Small intestine (tissue), 7 donors: ENCODE results near the gene GCNT2. TPM values are rescaled to one million over a fixed set of nuclear protein-coding genes. Genes with fewer than 3 reads are reported as not detected.
"Not testable (repeated sequence)": the region's sequence is repeated elsewhere in the genome, so short reads cannot be mapped to it uniquely, and the experiment has no call there.

Experiments used
- DNase-seq, 2 donors: peaks; one replicate each; pipeline versions ENCODE4 v3.0.0 to v3.0.0-alpha.2; 2013
- FAIRE-seq: peaks from 2 replicates; lab custom pipeline; 2012; peaks lifted over from hg19 to GRCh38; lab: Jason Lieb, UNC
- H3K27ac ChIP-seq, 3 donors: one replicate each; pipeline ENCODE4 v1.5.1; 2013; ENCODE audit warnings: low read length in 2 of 3, mild to moderate bottlenecking in 2 of 3, control low read depth in 1 of 3, inconsistent platforms in 1 of 3, low read depth in 1 of 3, moderate library complexity in 1 of 3
- H3K27me3 ChIP-seq, 3 donors: one replicate each; pipeline ENCODE4 v1.6.1; 2013; ENCODE audit warnings: low read length in 3 of 3, inconsistent platforms in 1 of 3; ENCODE audit not compliant: control insufficient read depth in 3 of 3, insufficient read depth in 3 of 3
- H3K36me3 ChIP-seq, 3 donors: one replicate each; pipeline ENCODE4 v1.6.1; 2013; ENCODE audit warnings: low read length in 3 of 3, inconsistent platforms in 1 of 3, low read depth in 1 of 3, mild to moderate bottlenecking in 1 of 3, moderate library complexity in 1 of 3; ENCODE audit not compliant: control insufficient read depth in 3 of 3, insufficient read depth in 2 of 3
- H3K4me1 ChIP-seq, 3 donors: one replicate each; pipeline ENCODE4 v1.6.1; 2013; ENCODE audit warnings: low read length in 2 of 3, inconsistent platforms in 1 of 3, low read depth in 1 of 3, mild to moderate bottlenecking in 1 of 3, moderate library complexity in 1 of 3; ENCODE audit not compliant: control insufficient read depth in 3 of 3, insufficient read depth in 2 of 3
- H3K4me3 ChIP-seq, 3 donors: one replicate each; pipeline ENCODE4 v1.5.1; 2013; ENCODE audit warnings: low read length in 3 of 3, control low read depth in 1 of 3, inconsistent platforms in 1 of 3, low read depth in 1 of 3, mild to moderate bottlenecking in 1 of 3, moderate library complexity in 1 of 3
- H3K9me3 ChIP-seq, 2 donors: one replicate each; pipeline ENCODE4 v1.6.1; 2013; ENCODE audit warnings: low read depth in 1 of 2, low read length in 1 of 2; ENCODE audit not compliant: control insufficient read depth in 2 of 2, insufficient read depth in 1 of 2
- WGBS, 3 donors: extraction: QIAGEN DNeasy Blood & Tissue Kit; methylation state at CpG; one replicate each; pipeline ENCODE4 v1.1.7; 2013; 5-methylcytosine and 5-hydroxymethylcytosine counted together
- polyA plus RNA-seq, 4 donors: library from polyadenylated mRNA; stranded (reverse) in 3 of 4; unstranded in 1 of 4; fragments of 200-250 nt in 3 of 4; fragments of 120-200 nt in 1 of 4; gene quantifications; one replicate each; pipeline versions ENCODE4 v1.2.1 to v1.2.3, GENCODE V29; 2013
- donor health status: healthy with polysubstance abuse.
- donor health status: control.
- donor health status: control.
- donor health status: Bipolar disorder and iron deficiency.
- donor health status: healthy.

The GCNT2 gene
- polyA plus RNA-seq, 4 donors: 6.5 to 39.3 (median 8.4) TPM

DNA sequence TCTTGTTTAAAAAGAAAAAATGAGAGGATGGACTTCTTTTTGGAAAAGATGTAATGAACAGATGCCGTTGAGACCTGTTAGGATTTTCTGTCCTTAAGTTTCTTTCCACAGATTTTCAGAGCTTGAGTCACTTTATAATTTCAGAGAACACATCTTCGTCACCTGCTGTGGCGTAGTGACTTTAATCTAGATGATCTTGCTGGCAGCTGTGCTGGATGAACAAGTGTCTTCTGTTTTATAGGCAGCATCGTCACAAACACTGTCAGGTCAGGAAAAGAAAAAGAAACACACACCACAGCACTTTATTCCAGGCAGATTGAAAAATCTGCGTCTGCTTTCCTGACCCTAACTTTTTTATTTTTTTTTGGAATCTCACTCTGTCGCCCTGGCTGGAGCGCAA, 35.7 kb upstream of the GCNT2 start:
- no peaks in the 10 kb centered on the region for H3K36me3 ChIP-seq
- H3K27ac ChIP-seq: no peak overlapping the region
- no peaks in the 10 kb centered on the region for H3K9me3 ChIP-seq
- H3K4me1 ChIP-seq: no peaks in the 10 kb centered on the region
- FAIRE-seq (no peak), DNase-seq (no peak)
- no peak overlapping the region for H3K4me3 ChIP-seq
- peaks cover 0 to 3% (median 0%) of the 10 kb centered on the region in 3 donors for H3K27me3 ChIP-seq
- 66 to 80% (median 78%) methylated on average over 7 of the region's 7 CpGs for WGBS, 3 donors

DNA sequence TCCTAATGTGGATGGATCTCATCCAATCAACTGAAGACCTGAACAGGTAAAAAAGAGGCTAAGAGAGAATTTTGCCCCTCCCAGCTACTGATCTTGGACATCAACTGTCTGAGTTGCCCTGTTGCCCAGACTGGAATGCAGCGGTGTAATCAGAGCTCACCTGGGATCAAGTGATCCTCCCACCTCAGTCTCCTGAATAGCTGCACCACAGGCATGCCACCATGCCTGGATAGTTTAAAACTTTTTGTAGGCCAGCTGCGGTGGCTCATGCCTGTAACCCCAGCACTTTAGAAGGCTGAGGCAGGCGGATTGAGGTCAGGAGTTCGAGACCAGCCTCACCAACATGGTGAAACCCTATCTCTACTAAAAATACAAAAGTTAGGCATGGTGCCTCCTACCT, 34.9 kb upstream of the GCNT2 start:
- no peak overlapping the region for H3K27ac ChIP-seq
- H3K36me3 ChIP-seq: no peaks in the 10 kb centered on the region
- DNase-seq: no peak
- H3K27me3 ChIP-seq: peaks cover 0 to 3% (median 0%) of the 10 kb centered on the region in 3 donors
- FAIRE-seq: no peak
- no peaks in the 10 kb centered on the region for H3K9me3 ChIP-seq
- no peak overlapping the region for H3K4me3 ChIP-seq
- H3K4me1 ChIP-seq: no peaks in the 10 kb centered on the region
- WGBS, 3 donors: 78 to 88% (median 85%) methylated on average over 4 of the region's 4 CpGs

DNA sequence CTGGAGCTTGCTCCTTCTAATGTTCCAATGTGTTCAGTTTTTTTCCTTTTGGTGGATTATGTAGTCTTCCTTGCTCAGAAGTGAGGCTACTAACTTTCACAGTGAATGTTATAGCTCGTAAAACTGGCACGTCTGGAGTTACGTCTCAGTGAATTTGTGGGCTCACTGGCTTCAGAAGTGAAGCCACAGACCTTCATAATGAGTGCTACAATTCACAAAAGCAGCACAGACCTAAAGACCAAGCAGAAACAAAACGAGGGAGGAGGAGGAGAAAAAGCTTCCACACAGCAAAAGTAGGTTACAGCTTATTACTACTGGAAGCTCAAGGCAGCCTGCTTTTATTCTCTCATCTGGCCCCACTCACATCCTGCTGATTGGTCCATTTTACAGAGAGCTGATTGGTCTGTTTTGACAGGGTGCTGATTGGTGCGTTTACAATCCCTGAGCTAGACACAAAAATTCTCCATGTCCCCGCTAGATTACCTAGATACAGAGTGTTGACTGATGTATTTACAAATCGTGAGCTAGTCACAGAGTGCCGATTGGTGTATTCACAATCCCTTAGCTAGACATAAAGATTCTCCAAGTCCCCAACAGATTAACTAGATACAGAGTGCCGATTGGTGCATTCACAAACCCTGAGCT, 34.1 kb upstream of the GCNT2 start:
- WGBS, 3 donors: 85 to 86% (median 85%) methylated on average over 9 of the region's 9 CpGs
- H3K36me3 ChIP-seq, H3K4me3 ChIP-seq, H3K27me3 ChIP-seq, H3K9me3 ChIP-seq, FAIRE-seq, H3K27ac ChIP-seq, DNase-seq, H3K4me1 ChIP-seq: not testable (repeated sequence)

DNA sequence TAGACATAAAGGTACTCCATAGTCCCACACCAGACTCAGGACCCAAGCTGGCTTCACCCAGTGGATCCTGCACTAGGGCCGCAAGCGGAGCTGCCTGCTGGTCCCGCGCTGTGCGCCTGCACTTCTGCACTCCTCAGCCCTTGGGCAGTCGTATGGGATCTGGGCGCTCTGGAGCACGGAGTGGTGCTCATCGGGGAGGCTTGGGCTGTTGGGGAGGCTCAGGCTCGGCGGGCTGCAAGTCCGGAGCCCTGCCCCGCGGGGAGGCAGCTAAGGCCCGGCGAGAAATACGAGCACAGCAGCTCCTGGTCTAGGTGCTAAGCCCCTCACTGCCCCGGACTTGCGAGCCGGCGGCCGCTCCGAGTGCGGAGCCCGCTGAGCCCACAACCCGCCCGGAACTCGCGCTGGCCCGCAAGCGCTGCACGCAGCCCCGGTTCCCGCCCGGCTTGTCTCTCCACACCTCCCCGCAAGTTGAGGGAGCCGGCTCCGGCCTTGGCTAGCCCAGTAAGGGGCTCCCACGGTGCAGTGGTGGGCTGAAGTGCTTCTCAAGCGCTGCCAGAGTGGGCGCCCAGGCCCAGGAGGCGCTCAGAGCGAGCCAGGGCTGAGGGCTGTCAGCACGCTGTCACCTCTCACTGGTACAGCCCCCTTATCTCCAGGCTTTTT, 33.4 kb upstream of the GCNT2 start:
- no peaks in the 10 kb centered on the region for H3K4me1 ChIP-seq
- H3K27me3 ChIP-seq: peaks cover 0 to 3% (median 0%) of the 10 kb centered on the region in 3 donors
- no peaks in the 10 kb centered on the region for H3K9me3 ChIP-seq
- FAIRE-seq (no peak), DNase-seq (no peak)
- no peak overlapping the region for H3K4me3 ChIP-seq
- WGBS, 3 donors: 81 to 85% (median 82%) methylated on average over 41 to 44 of the region's 44 CpGs
- no peak overlapping the region for H3K27ac ChIP-seq
- no peaks in the 10 kb centered on the region for H3K36me3 ChIP-seq

DNA sequence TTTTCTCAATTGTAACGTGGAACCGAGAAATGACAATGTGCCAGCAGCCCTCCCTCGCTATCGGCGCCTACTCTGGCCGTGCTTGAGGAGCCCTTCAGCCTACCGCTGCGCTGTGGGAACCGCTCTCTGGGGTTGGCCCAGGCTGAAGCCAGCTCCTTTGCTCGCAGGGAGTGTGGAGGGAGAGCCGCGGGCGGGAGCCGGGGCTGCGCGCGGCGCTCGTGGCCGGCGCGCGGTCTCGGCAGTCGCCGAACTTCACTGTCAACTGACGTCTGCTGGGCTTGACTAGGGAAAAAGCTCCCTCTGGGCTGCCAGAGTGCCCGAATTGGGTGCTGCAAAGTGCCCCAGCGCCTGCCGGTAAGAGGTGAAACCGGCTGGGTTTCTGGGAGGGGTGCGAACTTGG, 29.7 kb upstream of the GCNT2 start:
- no peaks in the 10 kb centered on the region for H3K36me3 ChIP-seq
- DNase-seq (no peak), FAIRE-seq (no peak)
- no peaks in the 10 kb centered on the region for H3K4me1 ChIP-seq
- 95 to 98% (median 97%) methylated on average over 32 of the region's 32 CpGs for WGBS, 3 donors
- no peak overlapping the region for H3K4me3 ChIP-seq
- no peaks in the 10 kb centered on the region for H3K9me3 ChIP-seq
- H3K27ac ChIP-seq: no peak overlapping the region
- H3K27me3 ChIP-seq: no peaks in the 10 kb centered on the region

DNA sequence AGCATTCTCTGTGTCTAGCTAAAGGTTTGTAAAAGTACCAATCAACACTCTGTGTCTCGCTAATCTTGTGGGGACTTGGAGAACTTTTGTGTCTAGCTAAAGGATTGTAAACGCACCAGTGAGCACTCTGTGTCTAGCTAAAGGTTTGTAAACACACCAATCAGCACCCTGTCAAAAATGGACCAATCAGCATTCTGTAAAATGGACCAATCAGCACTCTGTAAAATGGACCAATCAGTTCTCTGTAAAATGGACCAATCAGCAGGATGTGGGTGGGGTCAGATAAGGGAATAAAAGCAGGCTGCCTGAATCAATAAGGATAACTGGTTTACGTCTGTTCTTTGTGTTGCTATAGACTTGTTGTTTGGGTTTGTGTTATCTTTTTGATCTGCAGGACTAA, 29.2 kb upstream of the GCNT2 start:
- not testable (repeated sequence) for H3K27me3 ChIP-seq, H3K27ac ChIP-seq, FAIRE-seq, H3K36me3 ChIP-seq, H3K4me1 ChIP-seq, H3K9me3 ChIP-seq, DNase-seq, H3K4me3 ChIP-seq
- WGBS, 3 donors: 80 to 88% (median 86%) methylated on average over 3 of the region's 3 CpGs

DNA sequence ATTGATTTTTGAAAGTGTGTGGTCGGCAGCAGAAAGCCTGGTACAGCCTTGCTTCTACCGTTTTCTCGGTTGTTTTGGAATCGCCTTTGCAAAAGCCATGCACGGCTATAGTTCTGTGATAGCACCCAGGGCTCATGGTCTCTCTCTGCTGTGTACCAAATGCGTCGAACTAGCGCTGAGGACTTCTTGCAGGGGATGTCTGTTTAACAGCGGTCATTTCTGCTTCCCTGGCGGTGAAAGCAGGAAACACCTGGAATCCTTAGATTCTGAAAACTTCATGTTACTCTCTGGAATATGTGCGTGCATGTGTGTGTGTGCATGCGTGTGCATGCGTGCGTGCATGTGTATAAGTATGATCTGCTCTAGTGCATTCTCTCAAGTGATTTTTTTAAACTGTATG, 26.1 kb upstream of the GCNT2 start:
- DNase-seq (no peak), FAIRE-seq (no peak)
- H3K4me1 ChIP-seq: no peaks in the 10 kb centered on the region
- H3K36me3 ChIP-seq: no peaks in the 10 kb centered on the region
- WGBS, 3 donors: 71 to 87% (median 74%) methylated on average over 14 of the region's 14 CpGs
- no peaks in the 10 kb centered on the region for H3K9me3 ChIP-seq
- H3K27ac ChIP-seq: no peak overlapping the region
- no peaks in the 10 kb centered on the region for H3K27me3 ChIP-seq
- no peak overlapping the region for H3K4me3 ChIP-seq

DNA sequence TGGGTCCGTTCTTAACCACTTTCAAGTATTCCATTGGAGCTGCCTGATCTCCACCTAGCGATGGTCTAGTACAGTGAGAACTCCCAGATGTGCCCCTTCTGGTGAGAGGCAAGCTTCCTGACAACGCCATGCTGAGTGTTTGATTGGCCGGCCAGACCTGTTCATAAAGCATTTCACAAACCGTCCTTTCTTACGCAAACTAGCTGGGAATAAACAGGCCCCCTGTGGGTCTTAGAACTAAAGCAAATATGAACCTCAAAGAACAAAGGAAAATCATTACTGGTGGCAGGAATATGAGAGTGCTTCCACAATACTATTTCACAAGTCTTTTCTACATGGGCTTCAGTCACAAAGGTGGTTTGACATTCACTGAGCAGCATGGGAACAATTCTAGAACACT, 15.6 kb upstream of the GCNT2 start:
- H3K4me1 ChIP-seq: no peaks in the 10 kb centered on the region
- FAIRE-seq: no peak

More for the DNA sequence above, 15.6 kb upstream of the GCNT2 start:
- WGBS, 3 donors: 65 to 88% (median 83%) methylated on average over 6 of the region's 6 CpGs
- no peaks in the 10 kb centered on the region for H3K36me3 ChIP-seq
- H3K9me3 ChIP-seq: no peaks in the 10 kb centered on the region
- no peak for DNase-seq
- no peak overlapping the region for H3K4me3 ChIP-seq
- H3K27ac ChIP-seq: no peak overlapping the region
- H3K27me3 ChIP-seq: peaks cover 0 to 2% (median 0%) of the 10 kb centered on the region in 3 donors
